GM18517 (cell line): ENCODE data around the gene UNC93B1.
"Not testable (repeated sequence)": the region's sequence is repeated elsewhere in the genome, so short reads cannot be mapped to it uniquely, and the experiment has no call there.

Source experiments
- ATAC-seq: cut with Tn5 transposase; IDR thresholded peaks from one replicate; pipeline ENCODE4 v1.9.1; 2021; ENCODE audit warnings: mild to moderate bottlenecking, moderate library complexity; ENCODE audit not compliant: unreplicated experiment

UNC93B1 gene

DNA sequence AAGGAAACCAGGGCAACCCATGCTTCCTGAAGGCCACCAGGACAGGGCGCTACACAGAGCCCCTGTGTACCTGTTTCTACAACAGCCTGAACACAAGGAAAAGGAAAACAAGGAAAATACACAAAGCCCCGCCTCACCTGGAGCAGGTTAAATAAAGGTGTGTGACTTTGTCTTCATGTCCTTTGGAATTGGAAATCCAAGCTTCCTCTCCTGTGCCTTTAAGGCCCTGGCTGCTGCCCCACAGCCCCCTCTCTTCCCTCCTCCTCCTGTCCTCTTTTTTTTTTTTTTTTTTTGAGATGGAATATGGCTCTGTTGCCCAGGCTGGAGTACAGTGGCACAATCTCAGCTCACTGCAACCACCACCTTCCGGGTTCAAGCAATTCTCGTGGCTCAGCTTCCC, 57.5 kb downstream of the UNC93B1 start:
- ATAC-seq = not testable (repeated sequence)

DNA sequence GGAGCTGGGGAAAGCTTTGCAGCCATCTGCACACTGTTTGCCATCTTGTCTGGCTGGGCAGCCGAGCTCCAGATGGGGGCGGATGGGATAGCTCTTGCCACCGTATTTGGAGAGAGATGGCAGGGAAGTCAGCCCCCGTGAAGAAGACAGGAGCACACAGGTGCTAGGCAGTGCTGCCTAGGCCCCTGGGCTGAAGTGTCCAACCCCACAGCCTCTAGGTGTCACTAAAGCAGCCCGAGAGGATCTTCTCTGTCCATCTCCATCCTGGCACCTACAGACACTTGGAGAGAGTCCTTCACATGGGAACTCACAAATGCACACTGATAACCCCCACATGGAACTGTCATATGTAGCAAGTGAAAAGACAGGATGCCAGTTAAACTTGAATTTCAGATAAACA, 60.5 kb downstream of the UNC93B1 start:
- ATAC-seq = not testable (repeated sequence)
